WTC11 (cell line): Measurements from ENCODE around the gene SERAC1. TPM values are rescaled to one million over a fixed set of nuclear protein-coding genes. Genes with fewer than 3 reads are reported as not detected.

Experiments used
- ATAC-seq: fragments of 200-7000 bp; cut with Tn5 transposase; 2 replicates; pipeline ENCODE4 v1.10.0; 2021; ENCODE audit warnings: mild to moderate bottlenecking, moderate library complexity
- CTCF ChIA-PET: fragments of 300-600 bp; sonication (Branson Sonifier 250); formaldehyde crosslinking; loops from one replicate; lab custom pipeline; 2021; ENCODE audit warnings: antibody characterized with exemption; lab: Charles Lee
- POLR2A ChIA-PET: fragments of 350-600 bp; sonication (Branson Sonifier 250); formaldehyde crosslinking; loops from one replicate; lab custom pipeline; 2021; ENCODE audit warnings: antibody characterized with exemption; lab: Charles Lee
- DNase-seq: peaks from one replicate; pipeline ENCODE4 v3.0.0; 2021; ENCODE audit warnings: low spot score
- H3K27ac Mint-ChIP-seq: 2 replicates; pipeline ENCODE4 v1.8.0; 2021; ENCODE audit warnings: mixed read lengths
- H3K27me3 Mint-ChIP-seq: 2 replicates; pipeline ENCODE4 v1.8.0; 2021; ENCODE audit warnings: low read depth, mild to moderate bottlenecking, moderate library complexity, mixed read lengths
- H3K36me3 Mint-ChIP-seq: 2 replicates; pipeline ENCODE4 v1.8.0; 2021; ENCODE audit warnings: mixed read lengths
- H3K4me1 Mint-ChIP-seq: 2 replicates; pipeline ENCODE4 v1.8.0; 2022; ENCODE audit warnings: mixed read lengths
- H3K4me3 Mint-ChIP-seq: 2 replicates; pipeline ENCODE4 v1.8.0; 2021; ENCODE audit warnings: mild to moderate bottlenecking, moderate library complexity, mixed read lengths
- H3K9me3 Mint-ChIP-seq: 2 replicates; pipeline ENCODE4 v1.8.0; 2021; ENCODE audit warnings: mixed read lengths
- AR ChIP-seq: fragments of 250-450 bp; sonication (Bioruptor Pico); IDR thresholded peaks from 2 replicates; pipeline ENCODE4 v1.9.0; 2021; ENCODE audit warnings: mild to moderate bottlenecking
- CREB1 ChIP-seq: sonication (generic); formaldehyde crosslinking; IDR thresholded peaks from 2 replicates; pipeline ENCODE4 v1.8.0; 2023; ENCODE audit warnings: mild to moderate bottlenecking, missing genetic modification reagents
- E2F4 ChIP-seq: sonication (generic); formaldehyde crosslinking; IDR thresholded peaks from 2 replicates; pipeline ENCODE4 v1.8.1; 2022; ENCODE audit warnings: low read depth, mild to moderate bottlenecking, moderate library complexity, missing genetic modification reagents, borderline replicate concordance
- FOXK1 ChIP-seq: sonication (generic); formaldehyde crosslinking; IDR thresholded peaks from 2 replicates; pipeline ENCODE4 v1.8.0; 2022; ENCODE audit warnings: mild to moderate bottlenecking, moderate library complexity, missing genetic modification reagents
- GTF2I ChIP-seq: fragments of 250-450 bp; sonication (Bioruptor Pico); conservative IDR thresholded peaks from 2 replicates; pipeline ENCODE4 v1.4.0; 2021; ENCODE audit warnings: mild to moderate bottlenecking
- PREB ChIP-seq: sonication (generic); formaldehyde crosslinking; IDR thresholded peaks from 2 replicates; pipeline ENCODE4 v1.8.1; 2022; ENCODE audit warnings: mild to moderate bottlenecking, missing genetic modification reagents, moderate library complexity, borderline replicate concordance
- SOX15 ChIP-seq: fragments of 250-450 bp; sonication (Bioruptor Pico); IDR thresholded peaks from 2 replicates; pipeline ENCODE4 v1.9.0; 2021; ENCODE audit warnings: mild to moderate bottlenecking
- SP1 ChIP-seq: sonication (generic); formaldehyde crosslinking; conservative IDR thresholded peaks from 2 replicates; pipeline ENCODE4 v1.8.1; 2022; ENCODE audit warnings: missing genetic modification reagents
- ZNF219 ChIP-seq: sonication (generic); formaldehyde crosslinking; IDR thresholded peaks from 2 replicates; pipeline ENCODE4 v1.8.0; 2023; ENCODE audit warnings: missing genetic modification reagents, mild to moderate bottlenecking, borderline replicate concordance
- ZNF232 ChIP-seq: sonication (generic); formaldehyde crosslinking; IDR thresholded peaks from 2 replicates; pipeline ENCODE4 v1.8.0; 2022; ENCODE audit warnings: mild to moderate bottlenecking, missing genetic modification reagents
- total RNA-seq: library from RNA; stranded (reverse); gene quantifications from 3 replicates; pipeline ENCODE4 v1.2.3, GENCODE V29; 2021
- TF ChIP-seq, protein P1 (sequence below): fragments of 250-450 bp; sonication (Bioruptor Pico); IDR thresholded peaks from 2 replicates; pipeline ENCODE4 v1.9.0; 2021; ENCODE audit warnings: mild to moderate bottlenecking, borderline replicate concordance
- TF ChIP-seq, protein P2 (sequence below): sonication (generic); formaldehyde crosslinking; IDR thresholded peaks from 2 replicates; pipeline ENCODE4 v1.8.0; 2023; ENCODE audit warnings: missing genetic modification reagents, mild to moderate bottlenecking, borderline replicate concordance
- TF ChIP-seq, protein P3 (sequence below): fragments of 250-450 bp; sonication (Bioruptor Pico); IDR thresholded peaks from 2 replicates; pipeline ENCODE4 v1.9.0; 2021; ENCODE audit warnings: moderate library complexity, mild to moderate bottlenecking, inconsistent platforms, borderline replicate concordance

Gene SERAC1
- total RNA-seq, 1 experiment from 2014 or later, result 14.1 TPM

- TF ChIP-seq CREB1, result no peak
These were observed 7.0 kb downstream of the SERAC1 start (continued) for GRCh38 chr6:158160932-158161539.

DNA sequence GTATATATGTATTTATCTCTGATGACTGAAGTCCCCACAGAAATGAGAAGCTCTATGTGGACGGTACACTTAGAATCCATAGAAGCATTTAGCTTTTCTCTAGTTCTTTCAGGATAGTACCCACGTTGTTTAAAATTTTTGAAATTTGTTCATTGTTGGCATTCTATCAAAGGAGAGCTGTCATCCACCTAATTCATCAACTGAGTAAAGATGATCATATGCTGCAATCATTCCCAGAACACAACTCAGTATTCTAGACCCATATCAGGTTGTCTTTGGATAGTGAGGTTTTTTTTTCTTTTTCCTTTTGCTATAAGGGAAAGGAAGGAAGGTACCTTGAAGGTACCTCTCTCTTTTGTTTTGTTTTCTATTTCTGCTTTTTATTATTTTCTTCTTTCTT, 9.3 kb downstream of the SERAC1 start:
- no peak overlapping the region for H3K4me3 Mint-ChIP-seq
- H3K36me3 Mint-ChIP-seq, result peaks cover 6% of the 10 kb centered on the region; the same call in 1 of the 2 replicates
- ChIA-PET POLR2A (no interaction called here), CTCF (interaction anchor here (0.8 kb wide), 1 partner anchor 55 kb away, joined by 4 read pairs; no protein-coding TSS in a partner anchor)
- H3K27ac Mint-ChIP-seq, result no peak overlapping the region
- DNase-seq, result no peak
- H3K27me3 Mint-ChIP-seq, result no peaks in the 10 kb centered on the region; the same call in 1 of the 2 replicates
- ATAC-seq, result no peak
- peaks cover 24% of the 10 kb centered on the region for H3K4me1 Mint-ChIP-seq
- TF ChIP-seq ZNF232 (CRISPR knock-in tag), result no peak
- TF ChIP-seq FOXK1 (CRISPR knock-in tag), result no peak
- TF ChIP-seq, protein P1, sequence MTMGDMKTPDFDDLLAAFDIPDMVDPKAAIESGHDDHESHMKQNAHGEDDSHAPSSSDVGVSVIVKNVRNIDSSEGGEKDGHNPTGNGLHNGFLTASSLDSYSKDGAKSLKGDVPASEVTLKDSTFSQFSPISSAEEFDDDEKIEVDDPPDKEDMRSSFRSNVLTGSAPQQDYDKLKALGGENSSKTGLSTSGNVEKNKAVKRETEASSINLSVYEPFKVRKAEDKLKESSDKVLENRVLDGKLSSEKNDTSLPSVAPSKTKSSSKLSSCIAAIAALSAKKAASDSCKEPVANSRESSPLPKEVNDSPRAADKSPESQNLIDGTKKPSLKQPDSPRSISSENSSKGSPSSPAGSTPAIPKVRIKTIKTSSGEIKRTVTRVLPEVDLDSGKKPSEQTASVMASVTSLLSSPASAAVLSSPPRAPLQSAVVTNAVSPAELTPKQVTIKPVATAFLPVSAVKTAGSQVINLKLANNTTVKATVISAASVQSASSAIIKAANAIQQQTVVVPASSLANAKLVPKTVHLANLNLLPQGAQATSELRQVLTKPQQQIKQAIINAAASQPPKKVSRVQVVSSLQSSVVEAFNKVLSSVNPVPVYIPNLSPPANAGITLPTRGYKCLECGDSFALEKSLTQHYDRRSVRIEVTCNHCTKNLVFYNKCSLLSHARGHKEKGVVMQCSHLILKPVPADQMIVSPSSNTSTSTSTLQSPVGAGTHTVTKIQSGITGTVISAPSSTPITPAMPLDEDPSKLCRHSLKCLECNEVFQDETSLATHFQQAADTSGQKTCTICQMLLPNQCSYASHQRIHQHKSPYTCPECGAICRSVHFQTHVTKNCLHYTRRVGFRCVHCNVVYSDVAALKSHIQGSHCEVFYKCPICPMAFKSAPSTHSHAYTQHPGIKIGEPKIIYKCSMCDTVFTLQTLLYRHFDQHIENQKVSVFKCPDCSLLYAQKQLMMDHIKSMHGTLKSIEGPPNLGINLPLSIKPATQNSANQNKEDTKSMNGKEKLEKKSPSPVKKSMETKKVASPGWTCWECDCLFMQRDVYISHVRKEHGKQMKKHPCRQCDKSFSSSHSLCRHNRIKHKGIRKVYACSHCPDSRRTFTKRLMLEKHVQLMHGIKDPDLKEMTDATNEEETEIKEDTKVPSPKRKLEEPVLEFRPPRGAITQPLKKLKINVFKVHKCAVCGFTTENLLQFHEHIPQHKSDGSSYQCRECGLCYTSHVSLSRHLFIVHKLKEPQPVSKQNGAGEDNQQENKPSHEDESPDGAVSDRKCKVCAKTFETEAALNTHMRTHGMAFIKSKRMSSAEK (CRISPR knock-in tag), result no peak
- TF ChIP-seq ZNF219 (CRISPR knock-in tag), result no peak
- TF ChIP-seq, protein P2, sequence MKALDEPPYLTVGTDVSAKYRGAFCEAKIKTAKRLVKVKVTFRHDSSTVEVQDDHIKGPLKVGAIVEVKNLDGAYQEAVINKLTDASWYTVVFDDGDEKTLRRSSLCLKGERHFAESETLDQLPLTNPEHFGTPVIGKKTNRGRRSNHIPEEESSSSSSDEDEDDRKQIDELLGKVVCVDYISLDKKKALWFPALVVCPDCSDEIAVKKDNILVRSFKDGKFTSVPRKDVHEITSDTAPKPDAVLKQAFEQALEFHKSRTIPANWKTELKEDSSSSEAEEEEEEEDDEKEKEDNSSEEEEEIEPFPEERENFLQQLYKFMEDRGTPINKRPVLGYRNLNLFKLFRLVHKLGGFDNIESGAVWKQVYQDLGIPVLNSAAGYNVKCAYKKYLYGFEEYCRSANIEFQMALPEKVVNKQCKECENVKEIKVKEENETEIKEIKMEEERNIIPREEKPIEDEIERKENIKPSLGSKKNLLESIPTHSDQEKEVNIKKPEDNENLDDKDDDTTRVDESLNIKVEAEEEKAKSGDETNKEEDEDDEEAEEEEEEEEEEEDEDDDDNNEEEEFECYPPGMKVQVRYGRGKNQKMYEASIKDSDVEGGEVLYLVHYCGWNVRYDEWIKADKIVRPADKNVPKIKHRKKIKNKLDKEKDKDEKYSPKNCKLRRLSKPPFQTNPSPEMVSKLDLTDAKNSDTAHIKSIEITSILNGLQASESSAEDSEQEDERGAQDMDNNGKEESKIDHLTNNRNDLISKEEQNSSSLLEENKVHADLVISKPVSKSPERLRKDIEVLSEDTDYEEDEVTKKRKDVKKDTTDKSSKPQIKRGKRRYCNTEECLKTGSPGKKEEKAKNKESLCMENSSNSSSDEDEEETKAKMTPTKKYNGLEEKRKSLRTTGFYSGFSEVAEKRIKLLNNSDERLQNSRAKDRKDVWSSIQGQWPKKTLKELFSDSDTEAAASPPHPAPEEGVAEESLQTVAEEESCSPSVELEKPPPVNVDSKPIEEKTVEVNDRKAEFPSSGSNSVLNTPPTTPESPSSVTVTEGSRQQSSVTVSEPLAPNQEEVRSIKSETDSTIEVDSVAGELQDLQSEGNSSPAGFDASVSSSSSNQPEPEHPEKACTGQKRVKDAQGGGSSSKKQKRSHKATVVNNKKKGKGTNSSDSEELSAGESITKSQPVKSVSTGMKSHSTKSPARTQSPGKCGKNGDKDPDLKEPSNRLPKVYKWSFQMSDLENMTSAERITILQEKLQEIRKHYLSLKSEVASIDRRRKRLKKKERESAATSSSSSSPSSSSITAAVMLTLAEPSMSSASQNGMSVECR (CRISPR knock-in tag), result no peak
- no peak for TF ChIP-seq SP1
- no peak for TF ChIP-seq SOX15 (CRISPR knock-in tag)
- TF ChIP-seq AR, result no peak
- TF ChIP-seq, protein P3, sequence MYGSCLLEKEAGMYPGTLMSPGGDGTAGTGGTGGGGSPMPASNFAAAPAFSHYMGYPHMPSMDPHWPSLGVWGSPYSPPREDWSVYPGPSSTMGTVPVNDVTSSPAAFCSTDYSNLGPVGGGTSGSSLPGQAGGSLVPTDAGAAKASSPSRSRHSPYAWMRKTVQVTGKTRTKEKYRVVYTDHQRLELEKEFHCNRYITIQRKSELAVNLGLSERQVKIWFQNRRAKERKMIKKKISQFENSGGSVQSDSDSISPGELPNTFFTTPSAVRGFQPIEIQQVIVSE, result no peak
- no peak for TF ChIP-seq PREB (CRISPR knock-in tag)
- no peak for TF ChIP-seq E2F4 (CRISPR knock-in tag)
- no peak for TF ChIP-seq GTF2I
- no peaks in the 10 kb centered on the region for H3K9me3 Mint-ChIP-seq
